Testis (tissue), 3 donors: ENCODE data around the gene ASMTL. TPM values are rescaled to one million over a fixed set of nuclear protein-coding genes. Genes with fewer than 3 reads are reported as not detected.

Experiments
- DNase-seq: peaks from one replicate; pipeline ENCODE4 v3.0.0-alpha.2; 2019
- H3K27ac ChIP-seq, 2 donors: fragments of 200-600 bp; sonication (generic); one replicate each; pipeline ENCODE4 v1.5.1; 2019
- H3K27me3 ChIP-seq: fragments of 200-600 bp; sonication (generic); one replicate; pipeline ENCODE4 v1.5.1; 2019
- H3K36me3 ChIP-seq: fragments of 200-600 bp; sonication (generic); one replicate; pipeline ENCODE4 v1.5.1; 2017; ENCODE audit warnings: low read depth; ENCODE audit errors: missing control alignments
- H3K4me1 ChIP-seq: fragments of 200-600 bp; sonication (generic); one replicate; pipeline ENCODE4 v1.5.1; 2019
- H3K4me3 ChIP-seq, 2 donors: fragments of 200-600 bp; sonication (generic); one replicate each; pipeline ENCODE4 v1.5.1; 2017 to 2019
- H3K9me3 ChIP-seq: fragments of 200-600 bp; sonication (generic); one replicate; pipeline ENCODE4 v1.5.1; 2017
- CTCF ChIP-seq, 3 experiments: fragments of 450-650 bp in 2 of 3; fragments of 200-600 bp in 1 of 3; sonication (generic) in 1 of 3; IDR thresholded peaks; one replicate each; pipeline ENCODE4 v1.5.1; 2016 to 2019; ENCODE audit warnings: antibody characterized with exemption in 3 of 3, mild to moderate bottlenecking in 2 of 3, moderate library complexity in 1 of 3
- POLR2A ChIP-seq: fragments of 450-650 bp; IDR thresholded peaks from one replicate; pipeline ENCODE4 v1.6.1; 2017; ENCODE audit warnings: antibody characterized with exemption, mild to moderate bottlenecking, moderate library complexity
- WGBS, 2 donors: methylation state at CpG; one replicate each; pipeline ENCODE4 v1.1.5; 2018; 5-methylcytosine and 5-hydroxymethylcytosine counted together
- intact Hi-C: fragments of 100-400 bp; cut with DNase I; formaldehyde crosslinking; loops from one replicate; pipeline ENCODE4 v1.15.1; 2023; ENCODE audit warnings: low total_unique reads
- polyA plus RNA-seq: library from polyadenylated mRNA; stranded (reverse); fragments of 350-450 nt; fragmentation: Illumina TruSeq; extraction: RNeasy Lipid Tissue Mini Kit (QIAGEN cat#74804); gene quantifications from one replicate; pipeline ENCODE4 v1.2.3, GENCODE V29; 2014; ENCODE audit warnings: low read depth, low replicate concordance; ENCODE audit not compliant: insufficient read depth
- total RNA-seq, 2 donors: library from RNA; depleted of rRNA; stranded (reverse); fragments of >200 nt; gene quantifications; one replicate each; pipeline ENCODE4 v1.2.3, GENCODE V29; 2016

The ASMTL gene
- total and polyA plus RNA-seq, 3 donors from 2014 or later: 27.0 to 41.2 (median 31.0) TPM

DNA sequence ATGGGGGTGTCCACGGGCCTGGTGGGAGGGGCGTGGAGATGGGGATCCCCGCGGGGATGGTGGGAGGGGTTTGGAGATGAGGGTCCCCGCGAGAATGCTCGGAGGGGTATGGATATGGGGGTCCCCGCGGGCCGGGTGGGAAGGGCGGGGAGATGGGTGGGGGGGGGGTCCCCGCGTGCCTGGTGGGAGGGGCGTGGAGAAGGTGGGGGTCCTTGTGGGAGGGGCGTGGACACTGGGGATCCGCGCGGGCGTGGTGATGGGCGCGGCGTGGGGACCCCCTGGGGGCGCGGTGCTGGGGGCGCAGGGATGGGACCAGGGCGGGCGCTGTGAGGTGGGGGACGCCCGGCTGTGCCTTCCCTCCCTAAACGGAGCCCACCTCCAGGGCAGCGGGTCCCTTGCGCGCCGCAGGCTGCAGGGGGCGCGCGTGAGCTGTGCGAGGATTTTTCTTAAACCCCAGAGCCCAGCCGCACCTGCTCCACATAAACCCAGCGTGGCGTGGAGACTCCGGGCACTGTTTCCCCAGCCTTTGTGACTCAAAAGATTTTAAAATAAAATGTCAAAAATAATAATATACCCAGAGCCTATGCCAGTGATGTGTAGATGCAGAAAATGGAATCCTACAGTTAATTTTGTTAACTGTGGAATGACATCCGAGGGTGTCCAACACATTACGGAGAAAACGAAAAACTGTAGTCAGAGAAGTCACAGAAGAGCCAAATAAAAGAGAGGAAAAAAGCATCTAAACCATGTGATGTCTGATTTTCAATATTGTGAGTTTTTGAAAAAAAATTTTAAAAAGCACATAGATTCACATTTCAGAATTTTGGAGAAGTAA lies 1.5 kb upstream of the ASMTL start:
- TF ChIP-seq CTCF (IDR thresholded peaks at IDR 0.05) (peak; percentile 90 to 94 (median 92)), POLR2A (no peak)
- H3K9me3 ChIP-seq: no peaks in the 10 kb centered on the region
- peak; percentile 89 for DNase-seq
- peak overlapping the region; percentile 41 to 68 for H3K4me3 ChIP-seq
- peak overlapping the region in 1 of 2 donors; percentile 96 for H3K27ac ChIP-seq
- no peaks in the 10 kb centered on the region for H3K36me3 ChIP-seq
- 3% methylated on average over 19 to 31 of the region's 45 CpGs for WGBS, 2 donors
- H3K4me1 ChIP-seq: peaks cover 16% of the 10 kb centered on the region
- intact Hi-C loops: loop anchor here (10.0 kb wide), 1 partner anchor 141 kb away; the partner anchor contains the start of gene AKAP17A
- H3K27me3 ChIP-seq: no peaks in the 10 kb centered on the region

DNA sequence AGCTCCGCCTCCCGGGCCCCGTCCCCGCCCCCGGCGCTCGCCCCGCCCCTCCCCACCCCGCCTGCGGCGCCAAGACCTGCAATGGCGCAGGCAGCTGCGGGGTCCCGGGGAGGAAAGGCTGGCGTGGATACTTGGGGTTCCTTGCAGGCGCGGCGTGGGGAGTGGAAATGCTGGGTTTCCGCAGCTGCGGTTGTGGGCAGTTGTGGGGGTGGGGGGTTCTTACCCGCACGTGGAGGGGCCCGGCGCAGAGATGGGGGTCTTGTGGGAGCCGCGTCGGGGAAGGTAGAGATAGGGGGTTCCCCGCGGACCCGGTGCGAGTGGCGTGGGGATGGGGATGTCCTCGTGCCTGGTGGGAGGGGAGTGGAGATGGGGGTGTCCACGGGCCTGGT lies 680 bp upstream of the ASMTL start:
- peak overlapping the region; percentile 89 to 96 for H3K27ac ChIP-seq
- peak overlapping the region; percentile 58 to 68 for H3K4me3 ChIP-seq
- no peak for TF ChIP-seq CTCF (IDR thresholded peaks at IDR 0.05)
- no peak for TF ChIP-seq POLR2A
- intact Hi-C loops: loop anchor here (10.0 kb wide), 1 partner anchor 141 kb away; the partner anchor contains the start of gene AKAP17A
- H3K9me3 ChIP-seq: no peaks in the 10 kb centered on the region
- 1 to 2% methylated on average over 17 to 27 of the region's 34 CpGs for WGBS, 2 donors
- H3K4me1 ChIP-seq: peaks cover 16% of the 10 kb centered on the region
- no peaks in the 10 kb centered on the region for H3K27me3 ChIP-seq
- no peaks in the 10 kb centered on the region for H3K36me3 ChIP-seq
- no peak for DNase-seq

- no peaks in the 10 kb centered on the region for H3K27me3 ChIP-seq
- no peak for TF ChIP-seq CTCF (IDR thresholded peaks at IDR 0.05)
- TF ChIP-seq POLR2A: no peak
- H3K4me3 ChIP-seq: peak overlapping the region; percentile 82 to 91
- H3K27ac ChIP-seq: peak overlapping the region; percentile 64 to 96
- DNase-seq: peak; percentile 11
- H3K4me1 ChIP-seq: peaks cover 16% of the 10 kb centered on the region
- intact Hi-C loops: loop anchor here (10.0 kb wide), 1 partner anchor 143 kb away; the partner anchor contains the start of gene AKAP17A
- no peaks in the 10 kb centered on the region for H3K9me3 ChIP-seq
- H3K36me3 ChIP-seq: no peaks in the 10 kb centered on the region
- WGBS, 2 donors: 18 to 24% methylated on average over 23 of the region's 23 CpGs
Measured at GRCh38 chrX:1451661-1452515, 821 bp downstream of the ASMTL start.

DNA sequence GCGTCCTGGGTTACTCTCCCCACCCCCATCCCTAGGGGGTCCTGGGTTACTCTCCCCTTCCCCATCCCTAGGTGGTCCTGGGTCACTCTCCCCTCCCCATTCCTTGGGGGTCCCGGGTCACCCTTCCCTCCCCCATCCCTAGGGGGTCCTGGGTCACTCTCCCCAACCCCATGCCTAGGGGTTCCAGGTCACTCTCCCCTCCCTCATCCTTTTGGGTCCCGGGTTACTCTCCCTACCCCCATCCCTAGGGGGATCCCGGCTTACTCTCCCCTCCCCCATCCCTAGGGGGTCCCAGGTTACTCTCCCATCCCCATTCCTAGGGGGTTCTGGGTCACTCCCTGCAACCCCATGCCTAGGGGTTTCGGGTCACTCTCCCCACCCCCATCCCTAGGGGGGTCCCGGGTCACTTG lies 1.5 kb downstream of the ASMTL start:
- TF ChIP-seq CTCF (IDR thresholded peaks at IDR 0.05) (no peak), POLR2A (no peak)
- intact Hi-C loops: loop anchor here (10.0 kb wide), 1 partner anchor 144 kb away; the partner anchor contains the start of gene AKAP17A
- Histone ChIP-seq H3K4me3 (peak overlapping the region in 1 of 2 donors; percentile 91), H3K27ac (peak overlapping the region in 1 of 2 donors; percentile 64), H3K4me1 (peaks cover 16% of the 10 kb centered on the region), H3K9me3 (no peaks in the 10 kb centered on the region), H3K36me3 (no peaks in the 10 kb centered on the region), H3K27me3 (no peaks in the 10 kb centered on the region)
- no peak for DNase-seq
- 67 to 68% methylated on average over 6 of the region's 6 CpGs for whole genome bisulfite sequencing, 2 donors
